Activated CD8-positive, alpha-beta T cell treated with anti-CD3 and anti-CD28 coated beads for 36 hours (primary cell): Measurements from ENCODE around the gene ESYT2. TPM values are rescaled to one million over a fixed set of nuclear protein-coding genes. Genes with fewer than 3 reads are reported as not detected.
A peak's percentile ranks its signal among the peaks of the same experiment; 100 is the strongest.

Experiments
- ATAC-seq: fragments of 200-7000 bp; cut with Tn5 transposase; one replicate; pipeline ENCODE4 v1.10.0; 2021; ENCODE audit warnings: mild to moderate bottlenecking, moderate library complexity
- CTCF ChIA-PET: fragments of 350-600 bp; sonication (Branson Sonifier 250); formaldehyde crosslinking; loops from one replicate; lab custom pipeline; 2021; ENCODE audit warnings: antibody characterized with exemption; lab: Charles Lee
- POLR2A ChIA-PET: fragments of 350-600 bp; sonication (Branson Sonifier 250); formaldehyde crosslinking; loops from one replicate; lab custom pipeline; 2021; ENCODE audit warnings: antibody characterized with exemption; lab: Charles Lee
- DNase-seq: peaks from one replicate; pipeline ENCODE4 v3.0.0-alpha.2; 2020
- H3K27ac Mint-ChIP-seq: one replicate; pipeline ENCODE4 v1.8.0; 2021; ENCODE audit warnings: mild to moderate bottlenecking, mixed read lengths
- H3K27me3 Mint-ChIP-seq: one replicate; pipeline ENCODE4 v1.8.0; 2021; ENCODE audit warnings: mixed read lengths
- H3K36me3 Mint-ChIP-seq: one replicate; pipeline ENCODE4 v1.8.0; 2021; ENCODE audit warnings: low read depth, mixed read lengths
- H3K4me1 Mint-ChIP-seq: one replicate; pipeline ENCODE4 v1.8.0; 2021; ENCODE audit warnings: low read depth, mixed read lengths
- H3K4me3 Mint-ChIP-seq: one replicate; pipeline ENCODE4 v1.8.0; 2021; ENCODE audit warnings: mild to moderate bottlenecking, moderate library complexity, mixed read lengths
- H3K9me3 Mint-ChIP-seq: one replicate; pipeline ENCODE4 v1.8.0; 2021; ENCODE audit warnings: mixed read lengths
- intact Hi-C: fragments of 100-400 bp; cut with micrococcal nuclease; formaldehyde crosslinking; loops from one replicate; pipeline ENCODE4 v1.10.0; 2022
- total RNA-seq, 2 experiments: library from RNA; stranded (reverse); gene quantifications; one replicate each; pipeline ENCODE4 v1.2.3, GENCODE V29; 2021
- TF ChIP-seq, protein P1 (sequence below): fragments of 200-600 bp; IDR thresholded peaks from one replicate; pipeline ENCODE4 v1.8.0; 2022; ENCODE audit warnings: antibody characterized with exemption, mild to moderate bottlenecking

ESYT2 gene
- total RNA-seq, 2 experiments from 2014 or later: 55.5 to 56.6 TPM

DNA sequence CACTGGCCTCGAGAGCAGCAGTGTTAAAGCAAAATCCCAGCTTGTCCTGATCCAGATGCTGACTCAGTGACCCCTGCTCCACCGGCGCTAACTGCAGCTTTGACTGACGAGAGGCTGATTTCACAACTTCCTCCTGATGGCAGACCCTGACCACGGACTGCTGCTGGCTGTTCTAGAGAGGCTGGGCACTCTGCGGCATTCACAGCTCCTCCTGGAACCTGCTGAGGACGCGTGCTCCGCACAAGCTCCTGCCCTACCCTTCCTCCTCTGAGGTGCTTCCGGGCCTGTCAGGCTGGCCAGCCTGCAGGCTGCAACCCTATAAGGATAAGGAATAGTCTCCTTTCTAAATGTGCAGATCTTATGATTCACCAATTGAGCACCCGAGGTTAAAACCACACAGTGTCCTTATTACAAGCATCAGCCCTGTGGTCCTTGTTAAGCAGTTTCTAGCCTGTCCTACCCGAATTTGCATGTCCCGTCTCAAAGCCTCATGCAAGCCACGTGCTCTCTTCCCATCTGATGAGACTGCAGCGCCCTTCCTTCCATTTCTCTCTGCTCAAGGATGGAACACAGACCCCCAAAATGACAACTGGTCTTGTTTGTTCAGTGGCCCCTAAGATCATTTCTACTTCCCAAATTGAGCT, 89.2 kb downstream of the ESYT2 start:
- intact Hi-C loops: no loop called here
- DNase-seq (no peak), ATAC-seq (no peak)
- Mint-ChIP-seq H3K9me3 (no peaks in the 10 kb centered on the region), H3K27me3 (no peaks in the 10 kb centered on the region), H3K4me1 (peaks cover 4% of the 10 kb centered on the region), H3K4me3 (no peak overlapping the region), H3K36me3 (peaks cover 42% of the 10 kb centered on the region), H3K27ac (peak overlapping the region; percentile 16)
- CTCF ChIA-PET: interaction anchor here (0.9 to 1.3 kb wide), 2 partner anchors 9 to 10 kb away, joined by 3 read pairs; no protein-coding TSS in a partner anchor
- POLR2A ChIA-PET: no interaction called here
- TF ChIP-seq, protein P1, sequence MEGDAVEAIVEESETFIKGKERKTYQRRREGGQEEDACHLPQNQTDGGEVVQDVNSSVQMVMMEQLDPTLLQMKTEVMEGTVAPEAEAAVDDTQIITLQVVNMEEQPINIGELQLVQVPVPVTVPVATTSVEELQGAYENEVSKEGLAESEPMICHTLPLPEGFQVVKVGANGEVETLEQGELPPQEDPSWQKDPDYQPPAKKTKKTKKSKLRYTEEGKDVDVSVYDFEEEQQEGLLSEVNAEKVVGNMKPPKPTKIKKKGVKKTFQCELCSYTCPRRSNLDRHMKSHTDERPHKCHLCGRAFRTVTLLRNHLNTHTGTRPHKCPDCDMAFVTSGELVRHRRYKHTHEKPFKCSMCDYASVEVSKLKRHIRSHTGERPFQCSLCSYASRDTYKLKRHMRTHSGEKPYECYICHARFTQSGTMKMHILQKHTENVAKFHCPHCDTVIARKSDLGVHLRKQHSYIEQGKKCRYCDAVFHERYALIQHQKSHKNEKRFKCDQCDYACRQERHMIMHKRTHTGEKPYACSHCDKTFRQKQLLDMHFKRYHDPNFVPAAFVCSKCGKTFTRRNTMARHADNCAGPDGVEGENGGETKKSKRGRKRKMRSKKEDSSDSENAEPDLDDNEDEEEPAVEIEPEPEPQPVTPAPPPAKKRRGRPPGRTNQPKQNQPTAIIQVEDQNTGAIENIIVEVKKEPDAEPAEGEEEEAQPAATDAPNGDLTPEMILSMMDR: no peak

- H3K27me3 Mint-ChIP-seq: no peaks in the 10 kb centered on the region
- no peaks in the 10 kb centered on the region for H3K9me3 Mint-ChIP-seq
- no peak for ATAC-seq
- POLR2A ChIA-PET: no interaction called here
- H3K27ac Mint-ChIP-seq: no peak overlapping the region
- H3K4me3 Mint-ChIP-seq: no peak overlapping the region
- H3K4me1 Mint-ChIP-seq: peaks cover 4% of the 10 kb centered on the region
- CTCF ChIA-PET: interaction anchor here (1.3 kb wide), 1 partner anchor 11 kb away, joined by 3 read pairs; no protein-coding TSS in a partner anchor
- DNase-seq: no peak
- TF ChIP-seq, protein P1: no peak
- intact Hi-C loops: no loop called here
- H3K36me3 Mint-ChIP-seq: peaks cover 44% of the 10 kb centered on the region
Observed at GRCh38 chr7:158738841-158739240, 90.5 kb downstream of the ESYT2 start.

- Mint-ChIP-seq H3K27ac (no peak overlapping the region), H3K27me3 (no peaks in the 10 kb centered on the region), H3K4me1 (peaks cover 4% of the 10 kb centered on the region), H3K9me3 (no peaks in the 10 kb centered on the region), H3K4me3 (no peak overlapping the region), H3K36me3 (peaks cover 36% of the 10 kb centered on the region)
- CTCF ChIA-PET: no interaction called here
- ATAC-seq (no peak), DNase-seq (no peak)
- TF ChIP-seq, protein P1: no peak
- intact Hi-C loops: no loop called here
- POLR2A ChIA-PET: interaction anchor here (0.7 kb wide), 1 partner anchor 62 kb away, joined by 3 read pairs; no protein-coding TSS in a partner anchor
Observed at GRCh38 chr7:158737064-158737695, 92.1 kb downstream of the ESYT2 start.

DNA sequence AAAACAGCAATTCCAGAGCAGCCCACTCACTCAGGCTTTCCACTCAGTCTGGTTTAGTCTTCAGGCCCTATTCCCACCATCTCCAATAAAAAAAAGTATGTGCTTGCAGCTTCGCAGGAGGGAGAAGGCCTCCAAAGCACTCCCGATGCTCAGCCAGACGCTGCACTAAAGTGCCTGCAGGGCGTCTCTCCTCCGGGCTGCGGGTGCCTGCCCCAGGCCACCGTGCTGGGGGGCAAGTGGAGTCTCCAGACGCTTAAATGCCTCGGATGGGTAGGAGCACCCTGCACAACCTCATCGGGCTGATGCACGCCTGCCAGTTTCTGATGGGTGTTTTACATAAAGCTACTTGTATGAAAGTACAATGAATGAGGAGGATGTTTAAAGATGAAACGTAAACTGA, 93.4 kb downstream of the ESYT2 start:
- H3K9me3 Mint-ChIP-seq: no peaks in the 10 kb centered on the region
- H3K4me1 Mint-ChIP-seq: peaks cover 4% of the 10 kb centered on the region
- intact Hi-C loops: no loop called here
- no peak overlapping the region for H3K4me3 Mint-ChIP-seq
- ChIA-PET POLR2A (no interaction called here), CTCF (no interaction called here)
- TF ChIP-seq, protein P1: no peak
- DNase-seq (no peak), ATAC-seq (no peak)
- H3K36me3 Mint-ChIP-seq: peaks cover 32% of the 10 kb centered on the region
- no peaks in the 10 kb centered on the region for H3K27me3 Mint-ChIP-seq
- H3K27ac Mint-ChIP-seq: no peak overlapping the region

GRCh38 chr7:158734861-158735260, 94.4 kb downstream of the ESYT2 start:
- CTCF ChIA-PET: interaction anchor here (0.6 to 2.1 kb wide), 2 partner anchors 15 to 400 kb away, joined by 3 to 4 read pairs; no protein-coding TSS in a partner anchor
- peaks cover under 1% of the 10 kb centered on the region for H3K4me1 Mint-ChIP-seq

More at GRCh38 chr7:158734861-158735260, 94.4 kb downstream of the ESYT2 start:
- TF ChIP-seq, protein P1: no peak
- intact Hi-C loops: no loop called here
- DNase-seq (no peak), ATAC-seq (no peak)
- Mint-ChIP-seq H3K9me3 (no peaks in the 10 kb centered on the region), H3K27ac (peak overlapping the region; percentile 30), H3K4me3 (no peak overlapping the region), H3K27me3 (no peaks in the 10 kb centered on the region), H3K36me3 (peaks cover 28% of the 10 kb centered on the region)
- POLR2A ChIA-PET: no interaction called here
